Kidney epithelial cell (primary cell): ENCODE measurements around the gene STRADB. TPM values are rescaled to one million over a fixed set of nuclear protein-coding genes. Genes with fewer than 3 reads are reported as not detected.

Experiments
- DNase-seq: peaks from one replicate; pipeline ENCODE4 v3.0.0-alpha.2; 2010; ENCODE audit warnings: low read depth
- H3K27me3 ChIP-seq: 2 replicates; pipeline ENCODE4 v1.6.0; 2011; ENCODE audit warnings: low read length; ENCODE audit not compliant: control insufficient read depth, insufficient read depth
- H3K36me3 ChIP-seq: 2 replicates; pipeline ENCODE4 v1.5.1; 2011; ENCODE audit warnings: low read length; ENCODE audit not compliant: control insufficient read depth, insufficient read depth
- H3K4me3 ChIP-seq: 2 replicates; pipeline ENCODE4 v1.5.1; 2011; ENCODE audit warnings: low read depth, mild to moderate bottlenecking, control low read depth, low read length
- total RNA-seq: library from RNA; depleted of rRNA; stranded (reverse); fragments of >200 nt; gene quantifications from 2 replicates; pipeline ENCODE4 v1.2.3, GENCODE V29; 2015
- TF ChIP-seq, protein P1 (sequence below): IDR thresholded peaks from 2 replicates; pipeline ENCODE4 v1.5.1; 2011; ENCODE audit warnings: mild to moderate bottlenecking, moderate library complexity, low read length, control low read depth, inconsistent platforms; ENCODE audit not compliant: insufficient read depth, poor library complexity, severe bottlenecking

The STRADB gene
- total RNA-seq, 1 donor from 2014 or later = 38.3 TPM

- TF ChIP-seq, protein P1, sequence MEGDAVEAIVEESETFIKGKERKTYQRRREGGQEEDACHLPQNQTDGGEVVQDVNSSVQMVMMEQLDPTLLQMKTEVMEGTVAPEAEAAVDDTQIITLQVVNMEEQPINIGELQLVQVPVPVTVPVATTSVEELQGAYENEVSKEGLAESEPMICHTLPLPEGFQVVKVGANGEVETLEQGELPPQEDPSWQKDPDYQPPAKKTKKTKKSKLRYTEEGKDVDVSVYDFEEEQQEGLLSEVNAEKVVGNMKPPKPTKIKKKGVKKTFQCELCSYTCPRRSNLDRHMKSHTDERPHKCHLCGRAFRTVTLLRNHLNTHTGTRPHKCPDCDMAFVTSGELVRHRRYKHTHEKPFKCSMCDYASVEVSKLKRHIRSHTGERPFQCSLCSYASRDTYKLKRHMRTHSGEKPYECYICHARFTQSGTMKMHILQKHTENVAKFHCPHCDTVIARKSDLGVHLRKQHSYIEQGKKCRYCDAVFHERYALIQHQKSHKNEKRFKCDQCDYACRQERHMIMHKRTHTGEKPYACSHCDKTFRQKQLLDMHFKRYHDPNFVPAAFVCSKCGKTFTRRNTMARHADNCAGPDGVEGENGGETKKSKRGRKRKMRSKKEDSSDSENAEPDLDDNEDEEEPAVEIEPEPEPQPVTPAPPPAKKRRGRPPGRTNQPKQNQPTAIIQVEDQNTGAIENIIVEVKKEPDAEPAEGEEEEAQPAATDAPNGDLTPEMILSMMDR = no peak
- no peaks in the 10 kb centered on the region for H3K27me3 ChIP-seq
- DNase-seq = no peak
- H3K36me3 ChIP-seq = no peaks in the 10 kb centered on the region
- H3K4me3 ChIP-seq = no peak overlapping the region
Measured at GRCh38 chr2:201513271-201513670, 61.7 kb downstream of the STRADB start.

DNA sequence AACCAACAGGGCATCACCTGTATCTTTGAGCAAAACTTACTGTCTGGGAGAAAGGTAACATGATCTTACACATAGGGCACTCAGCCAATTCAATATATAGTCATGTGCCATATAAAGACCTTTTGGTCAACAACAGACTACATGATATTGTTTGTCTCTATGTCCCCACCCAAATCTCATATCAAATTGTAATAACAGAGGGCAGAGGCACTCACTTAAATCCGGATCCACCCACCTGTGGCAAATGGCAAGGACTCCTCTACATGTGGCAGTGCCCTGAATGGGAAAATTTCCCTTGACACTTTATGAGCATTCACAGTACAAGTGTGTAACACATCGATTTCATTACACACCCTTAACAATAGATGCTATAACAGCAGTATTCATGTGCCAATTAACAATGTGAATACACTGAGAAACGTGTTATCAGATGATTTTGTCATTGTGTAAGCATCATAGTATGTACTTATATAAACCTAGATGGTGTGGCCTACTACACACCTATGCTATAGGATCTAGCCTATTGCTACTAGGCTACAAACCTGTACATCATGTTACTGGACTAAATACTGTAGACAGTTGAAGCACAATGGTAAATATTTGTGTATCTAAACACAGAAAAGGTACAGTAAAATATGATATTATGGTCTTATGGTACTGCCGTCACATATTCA lies 64.2 kb downstream of the STRADB start:
- Histone ChIP-seq H3K36me3 (no peaks in the 10 kb centered on the region), H3K4me3 (no peak overlapping the region), H3K27me3 (no peaks in the 10 kb centered on the region)
- DNase-seq = no peak
- TF ChIP-seq, protein P1 = no peak

DNA sequence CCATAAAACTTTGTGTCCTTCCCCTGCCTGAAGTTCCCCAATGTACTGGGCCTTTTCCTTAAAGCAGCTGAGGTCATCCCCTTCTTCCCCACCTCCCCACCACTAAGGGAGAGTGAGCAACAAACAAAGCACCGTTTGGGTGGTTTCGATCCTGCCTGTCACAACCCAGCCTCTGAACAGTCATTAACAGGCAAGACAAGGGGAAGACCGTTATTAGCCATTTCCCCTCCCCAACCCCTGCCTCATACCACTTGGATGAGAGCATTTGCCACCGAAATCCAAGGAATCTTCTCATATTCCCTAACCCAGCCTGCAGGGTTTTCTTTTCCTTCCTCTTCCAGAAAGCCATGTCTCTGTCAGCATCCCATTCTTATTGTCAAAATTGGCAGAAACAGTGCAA lies 65.6 kb downstream of the STRADB start:
- no peak overlapping the region for H3K4me3 ChIP-seq
- no peaks in the 10 kb centered on the region for H3K27me3 ChIP-seq
- DNase-seq = no peak
- no peaks in the 10 kb centered on the region for H3K36me3 ChIP-seq
- TF ChIP-seq, protein P1 = no peak

GRCh38 chr2:201520201-201520600 lies 68.7 kb downstream of the STRADB start:
- TF ChIP-seq, protein P1 = no peak
- no peaks in the 10 kb centered on the region for H3K36me3 ChIP-seq
- no peak for DNase-seq
- no peaks in the 10 kb centered on the region for H3K27me3 ChIP-seq
- H3K4me3 ChIP-seq = no peak overlapping the region

DNA sequence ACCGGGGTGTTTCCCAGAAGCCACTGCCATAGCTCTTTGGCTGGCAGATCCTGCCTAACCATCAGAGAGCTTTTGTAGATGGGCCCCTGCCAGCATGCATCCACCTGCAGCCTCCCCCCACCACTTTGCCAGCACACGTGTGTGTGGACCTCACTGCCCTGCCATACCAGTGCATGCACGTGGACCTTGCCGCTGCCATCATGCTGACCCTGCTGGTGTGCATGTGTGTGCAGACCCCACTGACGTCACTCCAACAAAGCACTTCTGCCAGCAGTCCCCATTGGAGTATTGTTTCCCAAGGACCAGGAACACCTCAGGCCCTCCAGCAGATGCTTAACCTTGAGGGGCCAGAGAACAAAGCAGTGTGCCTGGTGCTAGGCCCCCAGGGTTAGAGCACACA lies 71.4 kb downstream of the STRADB start:
- Histone ChIP-seq H3K27me3 (no peaks in the 10 kb centered on the region), H3K36me3 (no peaks in the 10 kb centered on the region), H3K4me3 (no peak overlapping the region)
- TF ChIP-seq, protein P1 = no peak
- DNase-seq = no peak

- DNase-seq = no peak
- Histone ChIP-seq H3K4me3 (no peak overlapping the region), H3K27me3 (no peaks in the 10 kb centered on the region), H3K36me3 (no peaks in the 10 kb centered on the region)
- TF ChIP-seq, protein P1 = no peak
Measured at GRCh38 chr2:201523506-201523905, 72.0 kb downstream of the STRADB start.
